ENCODE measurements around the gene MEG3. TPM values are rescaled to one million over a fixed set of nuclear protein-coding genes. Genes with fewer than 3 reads are reported as not detected.

Gene MEG3
- polyA plus RNA-seq, 1 donor from 2014 or later: not detected

DNA sequence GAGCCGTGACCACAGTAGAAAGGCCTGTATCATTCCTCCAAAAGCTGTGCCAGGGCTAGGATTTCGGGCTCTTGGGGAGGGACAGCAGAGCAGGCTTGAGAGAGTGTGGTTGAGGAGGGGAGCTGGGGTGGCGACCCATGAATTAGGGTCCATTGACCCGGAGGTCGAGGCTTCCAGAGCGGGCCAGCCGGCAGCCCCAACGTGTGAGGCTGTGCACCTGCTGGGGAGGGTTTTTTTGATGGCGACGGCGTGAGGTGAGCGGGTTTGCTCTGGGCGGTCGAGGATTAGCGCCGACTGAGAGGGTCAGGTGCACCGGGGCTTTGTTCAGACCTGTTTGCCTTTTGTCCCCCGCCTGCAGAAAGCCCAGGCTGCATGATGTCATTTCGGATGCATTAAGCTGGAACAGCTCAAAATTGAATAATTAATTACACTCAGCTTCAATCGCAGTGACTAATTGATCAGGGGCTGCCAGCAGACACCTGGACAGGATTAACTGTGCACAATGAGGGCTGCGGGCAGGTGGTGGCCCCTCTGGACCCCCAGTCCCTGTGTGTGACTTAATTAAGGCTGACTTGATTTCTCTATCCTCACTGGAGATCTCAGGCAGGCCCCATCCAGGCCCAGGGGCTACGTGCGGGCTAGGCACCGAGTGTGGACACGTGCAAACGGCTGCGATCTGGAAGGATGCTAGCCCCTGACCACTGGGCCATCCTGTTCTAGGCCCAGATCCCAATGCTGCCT lies 42.1 kb upstream of the MEG3 start:
- Histone ChIP-seq H2AFZ (ENCODE audit: low read depth, low read length) (no peak overlapping the region), H3K36me3 (ENCODE audit: insufficient read depth, low read length) (no peaks in the 10 kb centered on the region), H3K9me2 (ENCODE audit: insufficient read depth, low read length) (no peaks in the 10 kb centered on the region), H3K9ac (ENCODE audit: low read length) (no peak overlapping the region), H3K9me3 (ENCODE audit: low read length) (no peaks in the 10 kb centered on the region), H3K27me3 (ENCODE audit: insufficient read depth, low read depth, low read length) (no peaks in the 10 kb centered on the region), H3F3A (ENCODE audit: insufficient read depth, low read length, poor library complexity, severe bottlenecking) (no peaks in the 10 kb centered on the region), H3K27ac (ENCODE audit: low read length) (no peak overlapping the region), H3K79me2 (replicated peaks; ENCODE audit: insufficient read depth, low read length) (no peaks in the 10 kb centered on the region), H3K4me2 (ENCODE audit: low read length) (no peak overlapping the region), H4K20me1 (ENCODE audit: insufficient read depth) (no peaks in the 10 kb centered on the region), H3K4me3 (ENCODE audit: low read length) (no peak overlapping the region)
- TF ChIP-seq POLR2AphosphoS5 (IDR thresholded peaks at IDR 0.05) (no peak), TAF1 (IDR thresholded peaks at IDR 0.05; ENCODE audit: low read depth) (no peak)

DNA sequence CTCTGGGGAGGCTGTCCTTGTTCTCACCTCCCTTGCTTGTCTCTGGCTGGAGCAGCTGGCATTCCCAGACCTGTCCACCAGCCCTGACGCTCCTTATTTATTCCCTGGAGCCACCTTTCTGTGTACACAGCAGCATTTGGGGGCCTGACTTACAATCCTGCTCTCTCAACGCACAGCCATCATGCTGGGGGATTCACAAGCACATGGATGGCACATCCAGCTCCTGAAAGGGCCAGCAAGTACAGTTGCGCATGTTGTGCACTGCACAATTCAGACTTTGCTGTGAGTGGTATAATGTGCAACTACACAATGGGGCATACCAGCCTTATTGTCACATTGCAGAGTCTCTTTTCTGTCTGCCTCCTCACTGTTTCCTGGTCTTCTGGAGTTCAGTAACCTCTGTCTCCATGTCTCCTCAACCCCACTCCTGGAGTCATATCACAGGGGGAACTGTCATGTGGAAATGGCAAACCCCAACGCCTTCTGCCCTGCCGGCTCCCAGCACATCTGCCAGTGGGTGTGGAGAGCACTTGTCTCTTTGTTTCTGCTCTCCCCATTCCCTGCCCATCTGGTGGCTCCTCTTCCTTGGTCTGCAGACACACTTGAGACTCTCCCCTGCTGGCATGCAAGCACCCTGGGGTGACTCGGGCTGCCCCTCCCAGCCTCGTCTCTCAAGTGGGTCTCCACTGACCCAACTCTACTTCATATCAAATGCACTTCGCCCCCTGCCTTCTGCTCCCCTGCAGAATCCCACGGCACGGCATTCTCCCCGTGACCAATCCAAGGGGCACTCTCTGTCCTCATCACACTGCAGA lies 41.2 kb upstream of the MEG3 start:
- Histone ChIP-seq H4K20me1 (ENCODE audit: insufficient read depth) (no peaks in the 10 kb centered on the region), H2AFZ (ENCODE audit: low read depth, low read length) (no peak overlapping the region), H3K9me3 (ENCODE audit: low read length) (no peaks in the 10 kb centered on the region), H3K9ac (ENCODE audit: low read length) (no peak overlapping the region), H3K36me3 (ENCODE audit: insufficient read depth, low read length) (no peaks in the 10 kb centered on the region), H3K27ac (ENCODE audit: low read length) (no peak overlapping the region), H3F3A (ENCODE audit: insufficient read depth, low read length, poor library complexity, severe bottlenecking) (no peaks in the 10 kb centered on the region), H3K4me3 (ENCODE audit: low read length) (no peak overlapping the region), H3K27me3 (ENCODE audit: insufficient read depth, low read depth, low read length) (no peaks in the 10 kb centered on the region), H3K9me2 (ENCODE audit: insufficient read depth, low read length) (no peaks in the 10 kb centered on the region), H3K79me2 (replicated peaks; ENCODE audit: insufficient read depth, low read length) (no peaks in the 10 kb centered on the region), H3K4me2 (ENCODE audit: low read length) (no peak overlapping the region)
- TF ChIP-seq POLR2AphosphoS5 (IDR thresholded peaks at IDR 0.05) (no peak), EZH2 (IDR thresholded peaks at IDR 0.05; ENCODE audit: borderline replicate concordance, insufficient read depth, low read length, poor library complexity, severe bottlenecking) (no peak), RAD21 (conservative IDR thresholded peaks at IDR 0.05) (no peak), EP300 (conservative IDR thresholded peaks at IDR 0.05; ENCODE audit: poor library complexity, severe bottlenecking) (no peak), MXI1 (conservative IDR thresholded peaks at IDR 0.05; ENCODE audit: poor library complexity, severe bottlenecking) (no peak)
- TF ChIP-seq, protein P1, sequence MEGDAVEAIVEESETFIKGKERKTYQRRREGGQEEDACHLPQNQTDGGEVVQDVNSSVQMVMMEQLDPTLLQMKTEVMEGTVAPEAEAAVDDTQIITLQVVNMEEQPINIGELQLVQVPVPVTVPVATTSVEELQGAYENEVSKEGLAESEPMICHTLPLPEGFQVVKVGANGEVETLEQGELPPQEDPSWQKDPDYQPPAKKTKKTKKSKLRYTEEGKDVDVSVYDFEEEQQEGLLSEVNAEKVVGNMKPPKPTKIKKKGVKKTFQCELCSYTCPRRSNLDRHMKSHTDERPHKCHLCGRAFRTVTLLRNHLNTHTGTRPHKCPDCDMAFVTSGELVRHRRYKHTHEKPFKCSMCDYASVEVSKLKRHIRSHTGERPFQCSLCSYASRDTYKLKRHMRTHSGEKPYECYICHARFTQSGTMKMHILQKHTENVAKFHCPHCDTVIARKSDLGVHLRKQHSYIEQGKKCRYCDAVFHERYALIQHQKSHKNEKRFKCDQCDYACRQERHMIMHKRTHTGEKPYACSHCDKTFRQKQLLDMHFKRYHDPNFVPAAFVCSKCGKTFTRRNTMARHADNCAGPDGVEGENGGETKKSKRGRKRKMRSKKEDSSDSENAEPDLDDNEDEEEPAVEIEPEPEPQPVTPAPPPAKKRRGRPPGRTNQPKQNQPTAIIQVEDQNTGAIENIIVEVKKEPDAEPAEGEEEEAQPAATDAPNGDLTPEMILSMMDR (IDR thresholded peaks at IDR 0.05; ENCODE audit: poor library complexity, severe bottlenecking): no peak
- TF ChIP-seq, protein P2, sequence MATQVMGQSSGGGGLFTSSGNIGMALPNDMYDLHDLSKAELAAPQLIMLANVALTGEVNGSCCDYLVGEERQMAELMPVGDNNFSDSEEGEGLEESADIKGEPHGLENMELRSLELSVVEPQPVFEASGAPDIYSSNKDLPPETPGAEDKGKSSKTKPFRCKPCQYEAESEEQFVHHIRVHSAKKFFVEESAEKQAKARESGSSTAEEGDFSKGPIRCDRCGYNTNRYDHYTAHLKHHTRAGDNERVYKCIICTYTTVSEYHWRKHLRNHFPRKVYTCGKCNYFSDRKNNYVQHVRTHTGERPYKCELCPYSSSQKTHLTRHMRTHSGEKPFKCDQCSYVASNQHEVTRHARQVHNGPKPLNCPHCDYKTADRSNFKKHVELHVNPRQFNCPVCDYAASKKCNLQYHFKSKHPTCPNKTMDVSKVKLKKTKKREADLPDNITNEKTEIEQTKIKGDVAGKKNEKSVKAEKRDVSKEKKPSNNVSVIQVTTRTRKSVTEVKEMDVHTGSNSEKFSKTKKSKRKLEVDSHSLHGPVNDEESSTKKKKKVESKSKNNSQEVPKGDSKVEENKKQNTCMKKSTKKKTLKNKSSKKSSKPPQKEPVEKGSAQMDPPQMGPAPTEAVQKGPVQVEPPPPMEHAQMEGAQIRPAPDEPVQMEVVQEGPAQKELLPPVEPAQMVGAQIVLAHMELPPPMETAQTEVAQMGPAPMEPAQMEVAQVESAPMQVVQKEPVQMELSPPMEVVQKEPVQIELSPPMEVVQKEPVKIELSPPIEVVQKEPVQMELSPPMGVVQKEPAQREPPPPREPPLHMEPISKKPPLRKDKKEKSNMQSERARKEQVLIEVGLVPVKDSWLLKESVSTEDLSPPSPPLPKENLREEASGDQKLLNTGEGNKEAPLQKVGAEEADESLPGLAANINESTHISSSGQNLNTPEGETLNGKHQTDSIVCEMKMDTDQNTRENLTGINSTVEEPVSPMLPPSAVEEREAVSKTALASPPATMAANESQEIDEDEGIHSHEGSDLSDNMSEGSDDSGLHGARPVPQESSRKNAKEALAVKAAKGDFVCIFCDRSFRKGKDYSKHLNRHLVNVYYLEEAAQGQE (IDR thresholded peaks at IDR 0.05; ENCODE audit: borderline replicate concordance): no peak

All from neural cell (in vitro differentiated cells).